Heart left ventricle (tissue), 13 donors: Measurements from ENCODE around the gene CD33.

Experiments
- CTCF ChIP-seq, 12 donors: fragments of 200-600 bp; sonication (generic) in 4 of 12; IDR thresholded peaks; one replicate each; pipeline versions ENCODE4 v1.5.0 to v1.8.0; 2018 to 2022; ENCODE audit warnings: antibody characterized with exemption in 12 of 12, mild to moderate bottlenecking in 5 of 12
- POLR2A ChIP-seq, 2 donors: fragments of 450-650 bp; IDR thresholded peaks; one replicate each; pipeline ENCODE4 v1.6.1; 2017; ENCODE audit warnings: antibody characterized with exemption in 2 of 2, mild to moderate bottlenecking in 2 of 2, moderate library complexity in 2 of 2
- donor health status: ischemic (EF 13 %, LVEDD 7.1; RV severe dilation, severe dysfunction).
- donor health status: DM: no; HTN: yes; CAD: no.
- donor health status: DM: no; HTN: no; CAD: no.
- donor health status: ischemic (EF 25% LVEDD 6.9; RV normal size, moderate dysfunction).
- donor health status: ischemic (EF 25% LVEDD 5.7; RV mildly dilated, moderate dysfunction).
- donor health status: ischemic (EF 35%, LVEDD 5.7; RV mildly dilated, moderate dysfunction).
- donor health status: nonischemic (EF 11% LVEDD 7.7; RV severe dilation, severe dysfunction).
- donor health status: DM: yes; HTN: yes; CAD: no.
- donor health status: PGD.
- donor health status: ischemic (EF 29% LVEDD 5.4; RV normal size, mild dysfunction).
- donor health status: nonischemic (EF 23%, LVEDD 6.1; RV moderate dilation, normal function).

- TF ChIP-seq CTCF (IDR thresholded peaks at IDR 0.05) = no peak
- TF ChIP-seq POLR2A (IDR thresholded peaks at IDR 0.05) = no peak
These were observed 36.7 kb upstream of the CD33 start for GRCh38 chr19:51188227-51188559.
